IPS DF 6.9 (cell line): ENCODE measurements around the gene FZD10.

Source experiments
- DNase-seq: peaks from one replicate; pipeline ENCODE4 v3.0.0-alpha.2; 2013; ENCODE audit warnings: low read depth, low spot score
- H3K27ac ChIP-seq: one replicate; pipeline ENCODE4 v1.5.1; 2013; ENCODE audit warnings: low read length, control low read depth
- H3K27me3 ChIP-seq: 2 replicates; pipeline ENCODE4 v1.6.1; 2013; ENCODE audit warnings: mild to moderate bottlenecking, low read length; ENCODE audit not compliant: control insufficient read depth, insufficient read depth
- H3K36me3 ChIP-seq: 2 replicates; pipeline ENCODE4 v1.6.1; 2013; ENCODE audit warnings: low read length; ENCODE audit not compliant: control insufficient read depth, insufficient read depth
- H3K4me1 ChIP-seq: 2 replicates; pipeline ENCODE4 v1.6.1; 2013; ENCODE audit warnings: low read length; ENCODE audit not compliant: control insufficient read depth, insufficient read depth
- H3K4me3 ChIP-seq: 2 replicates; pipeline ENCODE4 v1.5.1; 2013; ENCODE audit warnings: mild to moderate bottlenecking, low read length
- H3K9me3 ChIP-seq: 2 replicates; pipeline ENCODE4 v1.6.1; 2013; ENCODE audit warnings: low read length, inconsistent platforms; ENCODE audit not compliant: control insufficient read depth, insufficient read depth
- WGBS: extraction: QIAGEN DNeasy Blood & Tissue Kit; methylation state at CpG from one replicate; pipeline ENCODE4 v1.1.7; 2013; ENCODE audit warnings: mixed read lengths, missing lambda C conversion rate; ENCODE audit not compliant: insufficient read length, insufficient coverage; 5-methylcytosine and 5-hydroxymethylcytosine counted together

Gene FZD10

DNA sequence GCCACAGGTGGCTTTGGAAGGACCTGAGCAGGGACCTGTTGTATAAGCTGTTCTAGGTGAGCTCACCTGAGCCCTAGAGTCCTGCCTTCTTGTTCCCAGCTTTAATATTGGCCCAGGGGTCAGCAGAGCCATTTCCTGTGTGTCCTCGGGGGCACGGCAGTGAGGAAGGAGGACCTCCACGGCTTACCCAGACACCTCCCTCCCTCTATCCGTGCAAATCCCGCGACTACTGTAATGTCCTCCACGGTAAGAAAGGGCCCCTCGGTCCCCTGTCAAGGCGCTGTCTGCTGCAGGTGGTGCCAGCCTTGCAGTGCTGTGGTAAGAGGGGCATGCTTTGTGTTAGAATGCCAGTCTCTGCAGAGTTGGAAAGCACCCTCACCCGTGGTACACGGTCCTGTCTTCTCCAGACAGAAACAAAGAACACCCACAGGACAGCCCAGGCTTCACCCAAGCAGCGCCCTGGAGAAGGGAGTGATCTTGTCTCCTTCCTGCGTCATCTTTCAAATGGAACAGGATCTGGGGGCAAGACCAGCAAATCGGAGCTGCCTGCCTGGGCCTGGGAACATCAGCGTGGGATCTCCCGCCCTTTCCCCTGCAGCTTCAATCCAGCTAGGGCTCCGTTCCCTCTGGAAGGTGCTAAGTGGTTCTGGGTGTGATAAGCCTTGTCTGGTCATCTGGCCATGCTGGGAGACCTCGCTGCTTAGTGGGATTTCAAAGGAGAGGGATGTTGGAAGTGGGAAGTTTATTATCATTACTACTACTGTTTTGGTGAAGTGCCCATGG lies 20.2 kb upstream of the FZD10 start:
- no peak overlapping the region for H3K4me3 ChIP-seq
- DNase-seq: no peak
- H3K36me3 ChIP-seq: no peaks in the 10 kb centered on the region
- H3K27me3 ChIP-seq: no peaks in the 10 kb centered on the region
- peaks cover 31% of the 10 kb centered on the region for H3K9me3 ChIP-seq
- H3K4me1 ChIP-seq: no peaks in the 10 kb centered on the region
- no CpG with 5 or more reads among the region's 18 CpGs for WGBS
- no peak overlapping the region for H3K27ac ChIP-seq

DNA sequence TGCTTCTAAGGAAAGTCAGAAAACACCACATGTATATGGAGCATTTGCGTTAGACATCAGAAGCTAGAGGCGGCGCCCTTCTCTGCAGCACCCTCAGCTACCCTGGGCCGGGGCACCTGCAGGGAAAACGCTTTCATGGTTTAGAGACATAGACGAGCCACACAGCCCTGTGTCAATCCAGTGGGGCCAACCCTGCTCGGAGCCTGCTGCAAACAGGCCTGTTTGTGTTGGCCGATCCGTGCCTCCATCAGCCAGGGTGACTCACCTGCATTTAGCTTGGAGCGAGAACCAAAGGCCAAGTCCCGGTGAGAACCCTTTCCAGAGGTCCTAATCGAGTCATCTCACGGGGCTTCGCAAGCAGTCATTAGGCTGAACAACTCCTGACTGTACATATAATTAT lies 19.5 kb upstream of the FZD10 start:
- peaks cover 29% of the 10 kb centered on the region for H3K9me3 ChIP-seq
- no CpG with 5 or more reads among the region's 14 CpGs for WGBS
- no peaks in the 10 kb centered on the region for H3K36me3 ChIP-seq
- no peak overlapping the region for H3K27ac ChIP-seq
- no peak overlapping the region for H3K4me3 ChIP-seq
- no peaks in the 10 kb centered on the region for H3K27me3 ChIP-seq
- no peak for DNase-seq
- no peaks in the 10 kb centered on the region for H3K4me1 ChIP-seq

DNA sequence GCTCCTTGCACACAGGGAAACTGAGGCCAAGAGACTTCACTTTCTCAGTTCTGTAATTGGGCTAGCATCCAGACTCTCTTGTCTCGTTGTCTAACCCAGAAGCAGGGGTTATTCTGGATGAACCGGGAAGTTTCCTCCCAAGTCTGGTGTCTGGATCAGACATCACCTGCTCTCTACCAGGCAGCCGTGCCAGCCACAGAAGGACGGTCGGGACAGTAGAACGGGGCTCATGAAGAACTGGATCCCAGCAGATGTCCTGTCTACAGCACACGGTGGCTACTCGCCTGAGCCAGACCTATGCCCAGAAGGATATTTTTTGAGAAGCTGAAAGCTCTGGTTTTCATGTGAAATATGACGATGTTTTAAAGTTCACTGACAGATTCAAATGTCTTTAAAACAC lies 19.1 kb upstream of the FZD10 start:
- H3K36me3 ChIP-seq: no peaks in the 10 kb centered on the region
- no peak overlapping the region for H3K27ac ChIP-seq
- no peaks in the 10 kb centered on the region for H3K27me3 ChIP-seq
- WGBS: no CpG with 5 or more reads among the region's 9 CpGs
- H3K4me1 ChIP-seq: no peaks in the 10 kb centered on the region
- peaks cover 33% of the 10 kb centered on the region for H3K9me3 ChIP-seq
- no peak for DNase-seq
- no peak overlapping the region for H3K4me3 ChIP-seq

DNA sequence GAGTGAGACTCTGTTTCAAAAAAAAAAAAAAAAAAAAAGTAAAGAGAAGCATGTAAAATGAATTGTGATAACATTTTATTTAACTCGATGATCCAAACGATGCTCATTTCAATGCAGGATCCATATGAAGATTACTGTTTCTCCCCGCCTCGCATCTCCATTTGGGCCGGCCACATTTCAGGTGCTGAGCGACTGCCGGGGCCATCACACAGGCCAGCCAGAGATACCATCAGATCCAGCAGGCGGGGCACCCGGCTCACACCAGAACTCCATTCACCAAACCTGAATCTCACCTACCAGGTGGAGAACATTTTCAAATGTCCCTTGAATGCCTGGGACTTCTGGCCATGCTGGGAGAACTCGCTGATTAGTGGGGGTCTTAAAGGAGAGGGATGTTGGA lies 18.0 kb upstream of the FZD10 start:
- H3K9me3 ChIP-seq: peaks cover 31% of the 10 kb centered on the region
- no peak overlapping the region for H3K4me3 ChIP-seq
- no peaks in the 10 kb centered on the region for H3K27me3 ChIP-seq
- no peaks in the 10 kb centered on the region for H3K4me1 ChIP-seq
- H3K27ac ChIP-seq: no peak overlapping the region
- no peaks in the 10 kb centered on the region for H3K36me3 ChIP-seq
- no peak for DNase-seq
- no CpG with 5 or more reads among the region's 10 CpGs for WGBS

DNA sequence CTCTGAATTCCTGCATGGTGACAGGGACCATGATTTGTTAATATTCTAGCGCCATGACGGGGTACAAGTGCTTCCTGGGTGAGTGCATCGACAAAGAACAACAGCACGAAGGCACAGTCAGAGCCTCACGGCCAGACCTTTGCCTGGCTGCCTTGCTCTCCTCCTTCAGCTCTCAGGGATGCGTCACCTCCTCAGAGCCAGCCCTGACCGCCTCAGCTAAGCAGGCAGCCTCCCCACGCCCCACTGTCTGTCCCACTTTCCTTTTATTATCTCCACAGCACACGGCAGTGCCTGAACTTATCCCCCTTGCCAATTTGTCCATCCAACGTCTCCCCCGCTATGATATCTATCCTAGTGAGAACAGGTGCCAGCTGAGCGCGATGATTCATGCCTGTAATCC lies 16.5 kb upstream of the FZD10 start:
- H3K9me3 ChIP-seq: peaks cover 29% of the 10 kb centered on the region
- no peak for DNase-seq
- no peak overlapping the region for H3K27ac ChIP-seq
- no CpG with 5 or more reads among the region's 13 CpGs for WGBS
- H3K4me1 ChIP-seq: no peaks in the 10 kb centered on the region
- H3K27me3 ChIP-seq: no peaks in the 10 kb centered on the region
- no peaks in the 10 kb centered on the region for H3K36me3 ChIP-seq
- H3K4me3 ChIP-seq: no peak overlapping the region

DNA sequence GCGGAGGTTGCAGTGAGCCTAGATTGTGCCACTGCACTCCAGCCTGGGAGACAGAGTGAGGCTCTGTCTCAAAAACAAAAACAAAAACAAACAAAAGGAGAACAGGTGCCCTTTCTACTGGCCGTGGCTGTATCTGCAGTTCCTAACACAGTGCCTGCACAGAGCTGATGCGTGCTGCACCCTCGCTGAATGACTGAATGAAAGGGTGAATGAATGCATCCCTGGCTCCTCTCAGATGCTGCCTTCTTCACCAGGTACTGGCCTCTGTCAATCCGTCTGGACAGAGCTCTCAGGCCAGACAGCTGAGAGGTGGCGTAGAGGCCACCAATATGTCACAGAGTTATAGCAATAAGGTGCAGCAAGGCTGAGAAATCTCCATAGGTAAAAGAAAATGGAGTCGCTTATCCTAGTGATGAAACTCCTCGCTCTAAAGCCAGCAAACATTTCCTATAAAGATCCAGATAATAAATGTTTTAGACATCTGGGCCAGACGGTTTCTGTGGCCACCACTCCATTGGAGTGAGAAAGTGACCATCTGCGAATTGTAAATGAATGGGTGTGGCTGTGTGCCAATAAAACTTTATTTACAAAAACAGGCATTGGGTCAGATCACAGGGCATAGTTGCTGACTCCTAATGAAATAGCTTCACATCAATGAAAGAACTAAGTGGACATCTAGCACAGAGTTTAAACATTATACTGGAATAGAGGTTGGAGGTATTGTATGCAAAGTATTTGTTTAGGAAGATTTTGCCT lies 15.9 kb upstream of the FZD10 start:
- H3K4me1 ChIP-seq: no peaks in the 10 kb centered on the region
- peaks cover 30% of the 10 kb centered on the region for H3K9me3 ChIP-seq
- DNase-seq: no peak
- no CpG with 5 or more reads among the region's 10 CpGs for WGBS
- no peak overlapping the region for H3K4me3 ChIP-seq
- H3K36me3 ChIP-seq: no peaks in the 10 kb centered on the region
- H3K27ac ChIP-seq: no peak overlapping the region
- H3K27me3 ChIP-seq: no peaks in the 10 kb centered on the region

DNA sequence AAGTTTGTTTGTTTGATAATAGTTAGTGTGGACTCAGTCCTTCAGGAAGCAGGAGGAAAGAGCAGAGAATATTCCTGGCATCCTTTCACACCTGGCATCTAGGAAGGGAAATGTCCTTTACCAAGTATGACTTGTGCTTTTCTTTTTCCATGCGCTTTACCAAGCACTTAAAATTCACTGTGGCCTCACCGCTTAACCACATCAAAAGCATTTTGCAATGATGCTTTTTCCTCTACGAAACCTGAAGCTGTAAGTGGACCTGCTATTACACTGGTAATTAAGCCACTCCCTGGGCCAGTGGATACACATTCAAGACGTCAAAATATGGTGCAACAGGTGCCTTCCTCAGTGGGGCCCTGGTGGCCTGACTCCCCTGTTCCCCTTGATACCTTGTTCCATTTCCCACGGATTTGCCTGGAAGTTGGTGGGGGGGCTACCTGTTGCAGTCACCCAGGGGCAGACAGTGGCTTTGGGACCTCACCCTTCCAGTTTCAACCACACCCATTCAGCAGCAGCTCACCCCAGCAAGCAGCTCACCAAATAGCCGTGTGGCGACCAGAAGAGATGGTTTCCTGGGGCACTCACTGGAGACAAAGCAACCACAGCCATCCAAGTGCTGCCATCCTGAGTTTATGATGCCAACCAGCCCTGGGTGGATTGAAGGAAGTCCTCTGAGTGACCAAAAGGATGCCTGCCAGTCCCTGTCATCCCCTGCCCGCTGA lies 14.2 kb upstream of the FZD10 start:
- Histone ChIP-seq H3K4me3 (no peak overlapping the region), H3K4me1 (no peaks in the 10 kb centered on the region), H3K27ac (no peak overlapping the region), H3K27me3 (no peaks in the 10 kb centered on the region), H3K9me3 (peaks cover 34% of the 10 kb centered on the region), H3K36me3 (no peaks in the 10 kb centered on the region)
- WGBS: no CpG with 5 or more reads among the region's 8 CpGs
- no peak for DNase-seq

DNA sequence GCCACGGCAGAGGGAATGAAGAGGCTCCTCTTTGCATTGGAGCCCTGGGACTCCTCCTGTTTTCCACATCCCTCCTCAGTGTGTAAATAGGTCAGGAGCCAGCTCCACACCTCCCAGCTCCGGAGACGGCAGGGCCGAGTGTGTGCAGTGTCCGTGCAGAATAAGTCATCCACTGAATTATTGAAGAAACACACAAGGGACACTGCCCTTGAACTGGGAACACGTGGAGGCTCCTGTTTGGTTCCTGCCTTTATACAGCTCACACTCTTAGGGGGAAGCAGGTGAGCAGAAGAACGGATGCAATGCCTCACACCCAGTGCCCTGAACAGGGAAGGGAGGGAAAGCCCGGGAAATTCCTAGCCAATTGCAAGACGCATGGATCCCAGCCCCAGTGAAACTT lies 10.4 kb upstream of the FZD10 start:
- no CpG with 5 or more reads among the region's 9 CpGs for WGBS
- H3K4me3 ChIP-seq: no peak overlapping the region
- no peaks in the 10 kb centered on the region for H3K36me3 ChIP-seq
- DNase-seq: no peak
- no peaks in the 10 kb centered on the region for H3K27me3 ChIP-seq
- H3K9me3 ChIP-seq: peaks cover 38% of the 10 kb centered on the region
- no peak overlapping the region for H3K27ac ChIP-seq
- no peaks in the 10 kb centered on the region for H3K4me1 ChIP-seq

DNA sequence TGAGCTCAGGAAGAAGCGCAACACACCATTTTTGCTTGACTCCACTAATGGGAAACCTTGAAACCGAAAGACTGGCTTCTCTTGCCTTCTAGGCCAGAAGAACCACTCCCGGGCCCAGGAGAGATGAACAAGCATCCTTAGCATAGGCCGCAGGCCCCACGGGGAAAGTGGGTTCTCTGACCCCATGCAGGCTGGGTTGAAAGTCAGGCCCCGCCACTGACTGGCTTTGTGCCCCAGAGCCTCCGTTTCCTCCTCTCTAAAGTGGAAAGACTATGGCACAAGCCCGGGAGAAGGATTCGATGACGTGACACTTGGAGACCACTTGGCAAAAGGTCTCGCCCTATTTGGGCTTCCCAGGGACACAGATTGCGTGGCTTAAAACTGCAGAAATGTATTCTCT lies 9.9 kb upstream of the FZD10 start:
- no peaks in the 10 kb centered on the region for H3K27me3 ChIP-seq
- WGBS: no CpG with 5 or more reads among the region's 12 CpGs

DNA sequence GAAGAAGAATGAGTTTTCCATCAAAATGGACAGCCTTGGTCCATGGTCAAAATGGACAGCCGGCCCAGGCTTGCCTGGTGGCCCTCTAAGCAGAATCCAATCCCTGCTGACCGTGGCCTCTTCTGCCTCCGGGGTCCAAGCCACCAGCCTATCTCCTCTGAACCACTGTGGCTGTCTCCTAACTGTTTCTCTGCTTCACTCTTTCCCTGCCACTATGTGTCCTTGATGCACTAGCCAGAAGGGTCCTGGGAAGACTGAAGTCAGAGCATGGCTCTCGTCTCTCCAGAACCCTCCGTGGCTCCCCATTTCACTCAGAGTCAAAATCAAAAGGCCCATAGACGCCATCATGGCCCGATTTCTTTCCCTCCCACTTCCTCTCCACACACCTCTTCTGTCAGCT lies 8.5 kb upstream of the FZD10 start:
- Histone ChIP-seq H3K4me1 (no peaks in the 10 kb centered on the region), H3K36me3 (no peaks in the 10 kb centered on the region), H3K27ac (no peak overlapping the region), H3K4me3 (no peak overlapping the region), H3K27me3 (no peaks in the 10 kb centered on the region), H3K9me3 (peaks cover 33% of the 10 kb centered on the region)
- DNase-seq: no peak
- WGBS: no CpG with 5 or more reads among the region's 7 CpGs

More for the DNA sequence above, 9.9 kb upstream of the FZD10 start:
- DNase-seq: no peak
- Histone ChIP-seq H3K4me1 (no peaks in the 10 kb centered on the region), H3K36me3 (no peaks in the 10 kb centered on the region), H3K9me3 (peaks cover 38% of the 10 kb centered on the region), H3K4me3 (no peak overlapping the region), H3K27ac (no peak overlapping the region)
